ENCODE measurements around the gene GLYAT. TPM values are rescaled to one million over a fixed set of nuclear protein-coding genes. Genes with fewer than 3 reads are reported as not detected.

Gene GLYAT
- total RNA-seq, 4 donors from 2014 or later = not detected

DNA sequence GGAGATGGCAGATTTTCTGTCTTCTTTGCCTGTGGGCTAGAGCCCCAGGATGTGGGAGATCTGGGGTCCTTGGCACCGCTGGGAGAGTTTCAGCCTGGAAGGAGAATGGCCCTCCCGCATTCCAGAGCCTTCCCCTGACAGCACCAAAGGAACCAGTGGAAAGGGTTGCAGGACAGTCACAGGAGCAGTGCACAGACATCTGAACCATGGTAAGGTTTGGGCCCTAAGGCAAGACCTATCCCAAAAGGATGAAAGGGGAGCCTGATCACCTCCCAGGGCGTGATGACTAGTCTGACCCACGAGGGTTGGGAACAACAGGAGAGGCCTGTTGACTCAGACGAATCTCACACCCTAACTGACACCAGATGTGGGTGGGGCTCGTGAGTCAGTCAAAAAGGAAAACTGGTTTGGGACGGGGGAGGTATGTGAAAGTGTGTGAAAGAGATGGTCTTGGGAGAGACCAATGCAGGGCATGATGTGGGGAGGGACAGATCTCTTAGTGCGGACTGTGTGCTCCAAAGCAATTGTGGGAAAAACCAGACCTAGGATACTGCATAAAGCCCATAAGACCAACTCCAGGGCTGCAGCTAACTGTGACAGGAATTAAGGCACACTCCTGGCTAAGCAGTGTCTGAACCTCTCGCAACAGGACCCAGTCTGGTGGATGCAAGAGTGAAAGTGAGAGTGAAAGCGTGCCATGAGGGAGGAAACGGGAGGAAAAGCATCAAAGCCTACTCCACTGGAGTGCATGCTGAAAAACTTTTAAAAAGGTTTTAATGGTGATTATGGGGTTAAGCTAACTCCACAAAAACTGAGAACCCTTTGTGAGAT, 39.1 kb upstream of the GLYAT start:
- Histone ChIP-seq H3K9me3 (no peaks in the 10 kb centered on the region), H3K4me1 (no peaks in the 10 kb centered on the region), H3K27me3 (no peaks in the 10 kb centered on the region), H3K4me3 (no peak overlapping the region), H3K36me3 (no peaks in the 10 kb centered on the region), H3K27ac (no peak overlapping the region)
- intact Hi-C loops (cut with DNase I; ENCODE audit: low total_unique reads) = no loop called here
- DNase-seq = no peak
- TF ChIP-seq, protein P1, sequence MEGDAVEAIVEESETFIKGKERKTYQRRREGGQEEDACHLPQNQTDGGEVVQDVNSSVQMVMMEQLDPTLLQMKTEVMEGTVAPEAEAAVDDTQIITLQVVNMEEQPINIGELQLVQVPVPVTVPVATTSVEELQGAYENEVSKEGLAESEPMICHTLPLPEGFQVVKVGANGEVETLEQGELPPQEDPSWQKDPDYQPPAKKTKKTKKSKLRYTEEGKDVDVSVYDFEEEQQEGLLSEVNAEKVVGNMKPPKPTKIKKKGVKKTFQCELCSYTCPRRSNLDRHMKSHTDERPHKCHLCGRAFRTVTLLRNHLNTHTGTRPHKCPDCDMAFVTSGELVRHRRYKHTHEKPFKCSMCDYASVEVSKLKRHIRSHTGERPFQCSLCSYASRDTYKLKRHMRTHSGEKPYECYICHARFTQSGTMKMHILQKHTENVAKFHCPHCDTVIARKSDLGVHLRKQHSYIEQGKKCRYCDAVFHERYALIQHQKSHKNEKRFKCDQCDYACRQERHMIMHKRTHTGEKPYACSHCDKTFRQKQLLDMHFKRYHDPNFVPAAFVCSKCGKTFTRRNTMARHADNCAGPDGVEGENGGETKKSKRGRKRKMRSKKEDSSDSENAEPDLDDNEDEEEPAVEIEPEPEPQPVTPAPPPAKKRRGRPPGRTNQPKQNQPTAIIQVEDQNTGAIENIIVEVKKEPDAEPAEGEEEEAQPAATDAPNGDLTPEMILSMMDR (IDR thresholded peaks at IDR 0.05) = no peak
- TF ChIP-seq POLR2A (IDR thresholded peaks at IDR 0.05) = no peak

DNA sequence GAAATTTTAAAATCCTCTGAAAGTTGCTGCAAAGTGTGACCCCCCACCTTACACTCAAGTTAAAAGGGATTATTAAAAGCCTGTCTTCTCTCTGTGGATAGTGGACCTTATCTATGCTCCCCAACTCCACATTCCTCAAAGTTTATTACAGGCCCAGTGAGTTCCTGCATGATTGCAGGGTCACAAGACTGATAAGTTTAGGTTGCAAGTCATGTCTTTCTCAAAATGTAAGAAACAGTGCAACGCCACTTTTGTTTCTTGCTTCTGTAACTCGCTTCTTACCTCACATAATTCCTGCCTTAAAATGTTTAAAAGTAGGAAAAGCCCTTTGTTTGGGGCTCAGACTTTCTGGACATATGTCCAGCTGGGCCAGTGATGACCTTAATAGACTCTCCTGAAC, 38.4 kb upstream of the GLYAT start:
- no peaks in the 10 kb centered on the region for H3K9me3 ChIP-seq
- no peaks in the 10 kb centered on the region for H3K36me3 ChIP-seq
- H3K4me3 ChIP-seq = no peak overlapping the region
- no peak for DNase-seq
- no peaks in the 10 kb centered on the region for H3K4me1 ChIP-seq
- intact Hi-C loops (cut with DNase I; ENCODE audit: low total_unique reads) = no loop called here
- TF ChIP-seq POLR2A (IDR thresholded peaks at IDR 0.05) = no peak
- TF ChIP-seq, protein P1 (IDR thresholded peaks at IDR 0.05) = no peak
- no peaks in the 10 kb centered on the region for H3K27me3 ChIP-seq
- no peak overlapping the region for H3K27ac ChIP-seq

DNA sequence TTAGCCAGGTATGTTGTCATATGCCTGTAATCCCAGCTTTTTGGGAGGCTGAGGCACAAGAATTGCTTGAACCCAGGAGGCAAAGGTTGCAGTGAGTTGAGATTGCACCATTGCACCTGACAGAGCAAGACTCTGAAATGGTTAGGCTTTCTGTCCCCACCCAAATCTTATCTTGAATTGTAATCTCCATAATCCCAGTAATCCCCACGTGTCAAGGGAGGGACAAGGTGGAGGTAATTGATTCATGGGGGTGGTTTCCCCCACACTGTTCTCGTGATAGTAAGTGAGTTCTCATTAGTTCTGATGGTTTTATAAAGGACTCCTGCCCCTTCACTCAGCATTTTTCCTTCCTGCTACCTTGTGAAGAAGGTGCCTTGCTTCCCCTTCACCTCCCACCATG, 37.6 kb upstream of the GLYAT start:
- no peaks in the 10 kb centered on the region for H3K36me3 ChIP-seq
- H3K4me3 ChIP-seq = no peak overlapping the region
- H3K9me3 ChIP-seq = no peaks in the 10 kb centered on the region
- intact Hi-C loops (cut with DNase I; ENCODE audit: low total_unique reads) = no loop called here
- H3K27me3 ChIP-seq = no peaks in the 10 kb centered on the region
- DNase-seq = no peak
- no peak overlapping the region for H3K27ac ChIP-seq
- no peak for TF ChIP-seq POLR2A (IDR thresholded peaks at IDR 0.05)
- TF ChIP-seq, protein P1 (IDR thresholded peaks at IDR 0.05) = no peak
- no peaks in the 10 kb centered on the region for H3K4me1 ChIP-seq

DNA sequence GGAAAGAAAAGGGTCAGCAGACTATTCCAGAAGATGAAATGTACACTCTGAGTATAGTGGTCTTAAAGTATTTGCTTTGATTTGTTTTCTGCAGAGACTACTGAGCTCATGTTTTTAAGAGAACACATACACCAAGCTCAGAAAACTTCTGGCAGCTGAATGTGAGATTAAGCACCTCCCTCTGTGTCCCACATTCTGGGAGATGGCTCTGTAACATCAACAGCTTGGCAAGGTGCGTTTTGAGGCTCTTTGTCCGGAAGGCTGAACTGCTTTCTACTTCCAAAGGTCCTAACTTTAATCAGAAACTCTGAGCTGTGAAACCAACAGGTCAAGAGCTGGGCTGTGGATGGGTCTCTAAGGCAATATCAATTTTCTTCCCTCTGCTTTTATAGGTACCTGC, 36.4 kb upstream of the GLYAT start:
- Histone ChIP-seq H3K4me1 (no peaks in the 10 kb centered on the region), H3K9me3 (no peaks in the 10 kb centered on the region), H3K4me3 (no peak overlapping the region), H3K27ac (no peak overlapping the region), H3K36me3 (no peaks in the 10 kb centered on the region), H3K27me3 (no peaks in the 10 kb centered on the region)
- TF ChIP-seq, protein P1 (IDR thresholded peaks at IDR 0.05) = no peak
- no peak for TF ChIP-seq POLR2A (IDR thresholded peaks at IDR 0.05)
- intact Hi-C loops (cut with DNase I; ENCODE audit: low total_unique reads) = no loop called here
- DNase-seq = no peak

DNA sequence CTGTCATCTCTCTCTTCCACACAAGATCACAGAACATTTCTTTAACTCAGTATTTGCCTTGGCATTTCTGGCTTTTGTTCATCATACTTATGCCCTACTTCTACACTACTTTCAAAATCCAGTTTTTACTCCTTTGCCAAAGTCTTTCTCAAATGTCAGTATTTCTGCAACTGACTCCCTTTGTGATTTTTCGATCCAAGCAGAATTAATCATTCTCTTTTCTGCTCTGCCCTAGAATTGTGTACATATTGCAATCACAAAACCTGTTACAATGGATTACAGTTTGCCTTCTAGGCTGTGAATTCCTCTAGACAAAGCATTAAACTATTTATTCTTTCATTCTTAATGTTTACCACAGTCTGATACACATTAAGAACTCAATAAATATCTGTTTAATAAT, 33.3 kb upstream of the GLYAT start:
- no peaks in the 10 kb centered on the region for H3K4me1 ChIP-seq
- DNase-seq = no peak
- TF ChIP-seq POLR2A (IDR thresholded peaks at IDR 0.05) = no peak
- TF ChIP-seq, protein P1 (IDR thresholded peaks at IDR 0.05) = no peak
- no peaks in the 10 kb centered on the region for H3K36me3 ChIP-seq
- intact Hi-C loops (cut with DNase I; ENCODE audit: low total_unique reads) = no loop called here
- H3K9me3 ChIP-seq = no peaks in the 10 kb centered on the region
- H3K4me3 ChIP-seq = no peak overlapping the region
- no peaks in the 10 kb centered on the region for H3K27me3 ChIP-seq
- no peak overlapping the region for H3K27ac ChIP-seq

Measured in uterus (tissue), 4 donors.